HCT116 (cell line): ENCODE measurements around the gene FBLN7.
"Not testable (repeated sequence)": the region's sequence is repeated elsewhere in the genome, so short reads cannot be mapped to it uniquely, and the experiment has no call there.

ENCODE experiments used
- EZH2 ChIP-seq: fragments of 200-600 bp; sonication (generic); IDR thresholded peaks from 2 replicates; pipeline ENCODE4 v1.6.1; 2017; ENCODE audit warnings: antibody characterized with exemption, mixed run types
- SRF ChIP-seq: IDR thresholded peaks from 2 replicates; pipeline ENCODE4 v1.6.1; 2012; ENCODE audit warnings: low read depth

DNA sequence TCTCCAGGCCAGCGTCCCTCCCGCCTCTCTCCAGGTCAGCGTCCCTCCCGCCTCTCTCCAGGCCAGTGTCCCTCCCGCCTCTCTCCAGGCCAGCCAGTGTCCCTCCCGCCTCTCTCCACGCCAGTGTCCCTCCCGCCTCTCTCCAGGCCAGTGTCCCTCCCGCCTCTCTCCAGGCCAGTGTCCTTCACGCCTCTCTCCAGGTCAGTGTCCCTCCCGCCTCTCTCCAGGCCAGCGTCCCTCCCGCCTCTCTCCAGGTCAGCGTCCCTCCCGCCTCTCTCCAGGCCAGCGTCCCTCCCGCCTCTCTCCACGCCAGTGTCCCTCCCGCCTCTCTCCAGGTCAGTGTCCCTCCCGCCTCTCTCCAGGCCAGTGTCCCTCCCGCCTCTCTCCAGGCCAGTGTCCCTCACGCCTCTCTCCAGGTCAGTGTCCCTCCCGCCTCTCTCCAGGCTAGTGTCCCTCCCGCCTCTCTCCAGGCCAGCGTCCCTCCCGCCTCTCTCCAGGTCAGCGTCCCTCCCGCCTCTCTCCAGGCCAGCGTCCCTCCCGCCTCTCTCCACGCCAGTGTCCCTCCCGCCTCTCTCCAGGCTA, 939 bp downstream of the FBLN7 start:
- not testable (repeated sequence) for TF ChIP-seq EZH2, SRF
